HPDE6-E6E7 (cell line): ENCODE data around the gene IMP4.

Experiments
- DNase-seq: peaks from one replicate; pipeline ENCODE4 v3.0.0; 2011; ENCODE audit warnings: missing footprints; ENCODE audit errors: extremely low spot score

IMP4 gene

DNA sequence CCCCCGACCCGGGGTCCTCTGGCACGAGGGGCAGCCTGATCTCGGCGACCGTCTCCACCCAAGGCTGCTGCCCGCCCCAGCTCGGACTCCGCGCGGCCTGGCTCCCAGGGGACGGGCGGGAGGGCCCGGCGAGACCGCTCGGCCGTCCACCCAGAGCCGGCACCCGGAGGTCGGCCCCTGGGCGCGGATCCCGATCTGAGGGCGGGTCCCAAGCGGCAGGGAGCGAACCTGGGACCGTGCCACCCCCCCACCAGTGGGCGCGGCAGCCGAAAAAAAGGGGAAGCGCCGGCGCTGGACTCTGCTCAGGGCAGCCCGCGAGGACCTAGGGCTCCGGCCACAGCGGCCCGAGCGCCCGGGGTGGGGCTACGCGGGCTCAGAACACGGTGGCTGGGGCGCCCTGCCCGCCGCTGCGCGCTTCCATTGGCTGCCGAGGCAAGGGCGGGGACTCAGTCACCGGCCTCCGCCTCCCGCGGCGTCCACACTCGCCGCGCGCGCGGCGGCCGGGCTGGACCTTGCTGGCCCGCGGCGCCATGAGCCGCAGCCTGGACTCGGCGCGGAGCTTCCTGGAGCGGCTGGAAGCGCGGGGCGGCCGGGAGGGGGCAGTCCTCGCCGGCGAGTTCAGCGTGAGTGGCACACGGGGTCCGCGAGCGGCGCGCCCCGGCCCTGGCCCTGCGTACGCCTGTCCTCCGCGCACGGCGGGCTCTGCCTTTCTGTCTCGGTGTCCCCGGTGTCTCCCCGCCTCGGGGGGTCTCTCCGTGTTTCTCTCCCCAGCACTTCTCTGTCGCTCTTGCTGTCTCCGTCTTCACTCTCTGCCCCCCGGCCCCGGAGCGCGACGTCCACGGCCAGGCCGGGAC is 13.1 kb downstream of the IMP4 start, which contains the start of gene PTPN18:
Gene PTPN18, plus strand, starts transcription at position 479 of the 854 bp plus-strand sequence. Its CDS starts 52 bp downstream, at position 531.
- DNase-seq = peak; percentile 87

DNA sequence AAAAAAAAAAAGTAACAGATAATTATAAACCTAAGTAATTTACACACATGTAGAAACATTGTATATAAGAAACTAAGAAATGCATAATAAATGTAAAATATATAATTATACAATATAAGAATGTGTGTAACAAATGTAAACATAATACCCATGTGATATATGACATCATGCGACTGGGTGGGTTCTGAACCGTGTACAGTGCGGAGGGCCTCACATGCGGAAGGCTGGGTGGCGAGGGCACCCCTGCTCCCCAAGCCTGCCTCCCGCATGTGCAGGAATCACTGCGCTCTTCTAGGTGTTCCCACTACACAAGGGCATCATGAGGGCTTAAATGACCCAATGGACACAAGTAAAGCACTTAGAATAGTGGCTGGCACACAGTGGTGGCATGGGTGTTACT is 15.2 kb downstream of the IMP4 start:
- DNase-seq = no peak

DNA sequence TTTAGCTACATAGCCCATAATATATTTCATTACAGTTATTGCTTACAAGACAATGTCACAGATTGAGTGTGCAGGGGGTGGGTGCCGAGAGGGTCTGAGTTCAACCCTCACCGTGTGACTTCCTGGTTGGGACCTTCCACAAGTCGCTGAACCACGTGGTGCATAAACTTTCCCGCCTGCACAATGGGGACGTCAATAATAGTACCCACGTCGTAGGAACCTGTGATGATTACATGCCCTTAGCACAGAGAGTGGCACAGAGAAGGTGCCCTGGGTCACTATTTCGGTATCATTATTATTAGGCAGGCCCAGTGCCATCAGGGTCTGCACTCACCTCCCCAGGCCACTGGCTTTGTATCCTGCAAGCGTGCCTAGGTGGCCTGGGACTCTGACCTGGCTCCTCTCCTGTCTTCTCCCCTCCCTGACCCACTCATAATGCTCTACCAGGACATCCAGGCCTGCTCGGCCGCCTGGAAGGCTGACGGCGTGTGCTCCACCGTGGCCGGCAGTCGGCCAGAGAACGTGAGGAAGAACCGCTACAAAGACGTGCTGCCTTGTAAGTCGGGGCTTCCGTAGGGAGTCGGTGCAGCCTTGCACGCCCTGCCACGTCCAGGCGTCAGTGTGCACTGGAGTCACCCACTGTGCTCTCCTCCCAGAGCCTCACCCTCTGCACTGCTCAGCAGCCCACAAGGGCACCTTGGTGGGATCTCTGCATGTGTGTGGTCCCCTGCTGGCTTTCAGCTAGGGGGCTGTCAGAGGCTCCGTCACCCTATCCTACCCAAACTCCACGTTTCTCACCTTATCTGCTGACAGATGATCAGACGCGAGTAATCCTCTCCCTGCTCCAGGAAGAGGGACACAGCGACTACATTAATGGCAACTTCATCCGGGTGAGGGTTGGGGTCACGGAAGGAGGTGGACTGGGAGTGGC is 16.0 kb downstream of the IMP4 start:
- no peak for DNase-seq

DNA sequence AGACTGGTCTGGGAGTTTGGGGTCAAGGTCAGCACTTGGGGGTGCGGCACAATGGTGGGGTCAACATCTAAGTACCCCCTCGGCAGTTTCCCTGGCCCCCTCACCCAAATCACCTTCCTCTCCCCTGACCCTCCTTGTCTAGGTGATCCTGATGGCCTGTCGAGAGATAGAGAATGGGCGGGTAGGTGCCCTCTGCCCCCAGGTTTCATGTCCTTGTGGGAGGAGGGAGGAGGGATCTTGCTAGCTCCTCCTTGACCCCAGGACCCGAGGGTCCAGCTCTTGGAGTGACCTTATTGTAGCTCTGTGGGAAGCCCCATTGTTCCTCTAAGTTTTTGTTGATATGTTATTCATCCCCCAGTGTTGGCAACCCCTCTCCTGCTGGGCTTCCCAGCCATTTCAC is 16.8 kb downstream of the IMP4 start:
- no peak for DNase-seq

DNA sequence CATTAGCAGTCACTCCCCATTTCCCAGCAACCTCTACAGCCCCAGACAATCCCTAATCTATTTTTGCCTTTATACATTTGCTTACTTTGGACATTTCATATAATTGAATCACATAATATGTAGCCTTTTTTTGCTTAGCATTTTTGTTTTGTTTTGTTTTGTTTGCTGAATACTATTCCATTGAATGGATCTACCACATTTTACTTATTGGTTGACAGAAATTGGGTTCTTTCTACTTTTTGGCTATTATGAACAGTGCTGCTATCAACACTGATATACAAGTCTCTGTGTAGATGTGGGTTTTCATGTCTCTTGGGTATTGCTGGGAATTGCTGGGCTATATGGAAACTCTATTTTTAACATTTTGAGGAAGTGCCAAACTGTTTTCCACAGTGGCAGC is 20.8 kb downstream of the IMP4 start:
- DNase-seq = no peak

DNA sequence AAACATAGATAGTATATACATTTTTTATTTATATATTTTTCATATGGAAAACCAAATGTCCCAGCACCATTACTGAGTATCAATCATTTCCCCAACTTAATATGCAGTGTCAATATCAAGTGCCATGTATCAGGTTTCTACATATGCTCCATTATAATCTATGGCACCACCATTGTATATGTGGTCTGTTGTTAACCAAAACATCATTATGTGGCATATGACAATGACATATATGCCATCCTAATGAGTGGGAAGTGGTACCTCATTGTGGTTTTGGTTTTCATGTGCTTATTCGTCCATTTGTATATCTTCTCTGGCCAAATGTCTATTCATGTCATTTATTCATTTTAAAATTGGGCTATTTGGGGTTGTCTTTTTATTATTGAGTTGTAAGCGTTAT is 22.4 kb downstream of the IMP4 start:
- no peak for DNase-seq

DNA sequence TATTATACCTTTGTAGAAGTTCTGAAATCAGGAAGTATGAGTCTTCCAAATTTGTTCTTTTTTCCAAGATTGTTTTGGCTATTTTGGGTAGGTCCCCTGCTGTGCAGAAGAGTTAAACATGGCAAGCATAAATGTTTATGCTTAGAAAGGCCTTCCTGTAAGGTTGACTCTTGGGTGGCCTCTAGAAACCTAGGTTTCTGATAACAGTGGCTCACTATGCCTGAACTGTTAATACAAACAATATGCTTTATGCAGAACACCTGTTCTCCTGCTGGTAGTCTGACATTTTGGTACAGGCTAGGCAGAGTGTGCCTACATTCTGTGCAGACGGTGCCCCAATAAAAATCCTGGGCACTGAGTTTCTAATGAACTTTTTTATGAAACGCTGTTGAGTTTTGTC is 23.3 kb downstream of the IMP4 start:
- DNase-seq = no peak

DNA sequence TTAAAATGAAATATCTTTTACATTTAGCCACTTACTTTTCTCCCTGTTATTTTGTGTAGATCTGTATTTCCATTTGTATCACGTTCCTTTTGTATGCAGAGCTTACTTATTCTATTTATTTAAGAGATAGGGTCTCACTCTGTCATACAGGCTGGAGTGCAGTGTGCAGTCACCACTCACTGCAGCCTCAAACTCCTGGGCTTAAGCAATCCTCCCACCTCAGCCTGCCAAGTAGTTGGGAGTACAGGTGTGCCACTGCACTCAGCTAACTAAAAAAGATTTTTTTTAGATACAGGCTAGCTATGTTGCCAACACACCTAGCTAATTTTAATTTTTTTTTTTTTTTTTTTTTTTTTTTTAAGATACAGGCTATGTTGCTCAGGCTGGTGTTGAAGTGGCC is 24.0 kb downstream of the IMP4 start:
- DNase-seq = no peak

DNA sequence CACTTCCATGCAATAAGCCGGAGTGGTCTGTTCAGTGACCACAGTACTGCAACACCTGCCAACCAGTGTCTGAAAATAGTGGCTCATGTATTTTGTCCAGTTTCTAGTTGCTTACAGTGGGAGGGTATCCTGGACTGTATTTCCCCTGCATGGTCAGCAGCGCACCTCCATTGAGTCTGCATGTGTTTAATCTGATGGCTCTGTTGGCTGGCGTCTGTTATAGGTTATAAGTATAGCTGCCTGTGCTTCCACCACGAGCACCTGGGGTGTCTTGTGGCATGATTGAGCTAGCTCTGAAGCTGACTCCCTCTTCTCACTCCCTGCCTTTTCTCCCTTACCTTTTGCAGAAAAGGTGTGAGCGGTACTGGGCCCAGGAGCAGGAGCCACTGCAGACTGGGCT is 26.1 kb downstream of the IMP4 start:
- no peak for DNase-seq

DNA sequence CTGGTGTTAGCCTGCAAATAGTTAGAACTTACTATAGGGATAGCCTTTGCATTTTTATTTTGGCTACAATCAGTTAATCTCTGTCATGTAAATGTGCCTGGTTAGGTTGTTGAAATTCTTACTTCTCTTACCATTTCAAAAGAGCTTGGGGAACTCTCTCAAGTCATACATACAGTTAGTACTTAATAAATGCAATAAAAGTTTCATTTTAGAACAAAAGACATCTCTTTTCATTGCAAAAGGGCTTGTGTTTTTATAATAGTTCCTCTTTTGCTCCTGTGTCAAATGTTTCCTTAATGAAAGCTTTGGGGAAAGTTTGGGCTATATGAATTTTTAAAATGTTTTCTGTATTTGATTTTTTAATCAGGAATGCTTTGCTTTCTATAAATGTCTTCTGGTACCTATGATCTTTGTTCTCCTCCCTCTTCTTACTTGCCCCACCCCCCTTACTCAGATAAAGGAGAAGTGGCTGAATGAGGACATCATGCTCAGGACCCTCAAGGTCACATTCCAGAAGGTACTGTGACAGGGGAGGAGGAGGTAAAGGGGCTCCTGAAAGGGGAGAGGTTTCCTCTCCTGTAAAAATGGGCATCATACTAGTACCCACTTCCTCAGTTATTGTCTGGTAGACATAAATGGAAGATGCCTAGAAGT is 26.7 kb downstream of the IMP4 start:
- DNase-seq = no peak

DNA sequence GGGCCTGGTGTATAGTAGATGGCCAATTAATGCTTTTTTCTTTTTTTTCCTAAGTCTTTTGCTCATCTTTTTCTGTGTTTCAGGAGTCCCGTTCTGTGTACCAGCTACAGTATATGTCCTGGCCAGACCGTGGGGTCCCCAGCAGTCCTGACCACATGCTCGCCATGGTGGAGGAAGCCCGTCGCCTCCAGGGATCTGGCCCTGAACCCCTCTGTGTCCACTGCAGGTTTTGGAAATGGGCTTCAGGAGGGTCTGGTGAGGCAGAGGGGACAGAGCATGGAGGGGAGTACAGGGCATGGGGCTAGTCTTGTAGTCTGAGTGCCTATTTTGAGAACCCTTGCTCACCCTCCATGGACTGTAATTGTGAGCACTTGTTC is 27.3 kb downstream of the IMP4 start:
- DNase-seq = no peak

DNA sequence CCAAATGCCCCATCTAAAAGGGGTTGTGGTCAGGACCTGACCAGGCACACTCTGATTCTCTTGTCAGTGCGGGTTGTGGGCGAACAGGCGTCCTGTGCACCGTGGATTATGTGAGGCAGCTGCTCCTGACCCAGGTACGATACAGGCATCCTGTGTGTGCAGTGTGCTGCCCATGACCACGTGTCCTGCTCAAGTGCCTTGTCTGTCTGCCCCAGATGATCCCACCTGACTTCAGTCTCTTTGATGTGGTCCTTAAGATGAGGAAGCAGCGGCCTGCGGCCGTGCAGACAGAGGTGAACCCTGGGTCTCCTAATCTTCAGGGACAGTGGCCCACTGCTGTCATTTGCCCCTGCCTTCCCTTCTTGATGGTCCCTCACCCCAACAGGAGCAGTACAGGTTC is 27.8 kb downstream of the IMP4 start:
- no peak for DNase-seq

DNA sequence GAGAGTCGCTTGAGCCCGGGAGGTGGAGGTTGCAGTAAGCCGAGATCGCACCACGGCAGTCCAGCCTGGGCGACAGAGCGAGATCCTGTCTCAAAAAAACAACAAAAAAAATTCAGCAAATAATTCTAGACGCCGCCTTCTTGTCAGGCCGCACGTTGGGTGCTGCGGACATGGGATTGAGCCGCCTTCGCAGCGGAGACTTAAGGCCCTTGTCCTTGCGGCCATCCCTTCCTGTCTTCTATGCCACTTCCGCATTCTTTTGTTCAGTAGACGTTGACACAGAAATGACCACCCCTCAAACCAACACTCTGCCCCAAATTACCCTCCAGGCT is 29.0 kb downstream of the IMP4 start:
- DNase-seq = no peak

DNA sequence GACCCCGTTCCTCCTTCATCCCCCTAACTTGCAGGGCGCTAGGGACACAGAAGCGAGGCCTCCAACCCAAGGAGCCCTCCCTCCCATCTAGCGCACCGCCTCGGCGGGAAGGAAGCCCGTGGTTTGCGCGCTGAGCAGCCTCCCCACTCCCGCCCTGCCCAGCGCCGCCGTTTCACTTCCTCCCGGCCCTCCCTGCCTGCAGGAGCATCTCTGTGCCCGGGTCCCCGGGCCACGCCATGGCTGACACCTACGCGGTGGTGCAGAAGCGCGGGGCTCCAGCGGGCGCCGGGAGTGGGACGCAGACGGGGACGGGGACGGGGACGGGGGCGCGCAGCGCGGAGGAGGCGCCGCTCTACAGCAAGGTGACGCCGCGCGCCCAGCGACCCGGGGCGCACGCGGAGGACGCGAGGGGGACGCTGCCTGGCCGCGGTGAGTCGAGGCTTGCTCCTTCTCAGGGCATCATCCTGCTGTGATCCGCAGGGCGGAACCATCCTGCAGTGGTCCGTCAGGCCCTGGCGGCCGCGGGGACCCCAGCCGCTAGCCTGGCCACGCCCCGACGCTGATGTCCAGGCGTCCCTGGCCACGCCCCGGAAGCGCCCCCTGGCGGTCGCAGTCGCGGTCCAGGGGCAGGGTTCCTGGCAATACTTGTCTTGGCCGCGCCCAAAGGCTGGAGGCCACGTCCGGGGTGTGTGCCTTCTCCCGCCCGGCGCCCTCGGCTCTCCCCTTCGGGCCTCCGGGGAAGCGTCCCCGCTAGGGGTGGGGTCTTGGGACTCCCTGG is 29.5 kb downstream of the IMP4 start:
- peak; percentile 79 for DNase-seq

DNA sequence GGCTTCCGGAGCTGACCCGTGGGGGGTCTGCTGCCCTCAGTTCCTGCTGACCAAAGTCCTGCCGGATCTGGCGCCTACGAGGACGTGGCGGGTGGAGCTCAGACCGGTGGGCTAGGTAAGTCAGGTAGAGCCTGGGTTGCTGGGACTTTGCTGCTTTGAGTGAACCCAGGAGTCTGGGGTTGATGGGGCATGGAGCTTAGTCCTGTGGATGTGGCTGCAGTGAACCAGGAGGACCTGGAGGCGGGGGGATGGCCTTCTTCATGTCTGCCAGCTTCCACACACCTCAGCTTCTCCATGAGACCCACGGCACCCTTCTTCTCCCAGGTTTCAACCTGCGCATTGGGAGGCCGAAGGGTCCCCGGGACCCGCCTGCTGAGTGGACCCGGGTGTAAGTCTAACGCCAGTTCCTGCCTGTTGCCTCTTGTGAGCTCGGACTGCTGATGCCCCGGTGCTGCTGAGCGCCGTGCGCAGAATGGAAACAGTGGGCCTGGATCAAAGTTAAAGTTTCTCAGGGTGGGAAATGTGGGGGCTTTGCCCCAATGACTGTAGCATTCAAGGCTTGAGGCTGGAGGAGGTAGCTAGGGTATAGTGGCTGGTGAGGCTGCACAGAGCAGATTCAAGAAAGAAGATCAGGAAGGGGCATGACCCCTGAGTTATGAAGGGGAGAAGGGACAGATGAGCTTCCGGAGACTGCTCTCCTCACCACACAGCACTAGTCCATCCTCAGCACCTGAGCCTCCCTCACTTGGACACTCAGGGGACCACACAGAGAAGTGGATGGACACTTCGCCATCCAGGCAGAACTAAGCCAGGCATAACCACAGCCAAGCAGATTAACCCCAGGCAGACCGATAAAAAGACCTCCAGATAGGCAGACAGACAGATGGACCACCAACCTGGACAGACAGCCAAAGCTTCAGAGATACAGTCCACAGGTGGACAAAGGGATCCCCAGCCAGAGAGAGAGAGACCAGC is 30.4 kb downstream of the IMP4 start:
- DNase-seq = no peak

DNA sequence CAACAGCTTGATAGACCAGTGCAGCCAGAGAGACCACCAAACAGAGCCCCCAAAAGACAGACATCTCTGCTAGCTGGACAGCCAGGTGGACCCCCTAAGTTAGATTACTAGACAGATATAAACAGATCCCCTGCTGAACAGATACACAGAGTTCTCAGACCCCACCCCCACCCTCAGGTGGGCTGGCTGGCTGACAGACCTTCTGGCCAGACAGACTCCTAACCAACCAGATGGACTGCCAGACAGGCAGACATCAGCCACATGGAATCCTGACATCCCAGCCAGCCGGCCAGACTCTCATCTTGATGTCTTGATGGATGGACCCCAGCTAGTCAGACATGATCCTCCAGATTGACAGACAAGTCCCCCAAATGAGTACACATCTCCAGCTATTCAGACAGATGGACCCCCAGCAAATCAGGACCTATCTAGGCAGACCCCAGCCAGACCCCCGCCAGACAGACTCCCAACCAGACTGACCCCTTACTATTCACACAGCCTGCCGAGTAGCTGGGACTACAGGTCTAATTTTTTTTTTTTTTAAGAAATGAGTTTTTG is 31.2 kb downstream of the IMP4 start:
- DNase-seq = no peak

DNA sequence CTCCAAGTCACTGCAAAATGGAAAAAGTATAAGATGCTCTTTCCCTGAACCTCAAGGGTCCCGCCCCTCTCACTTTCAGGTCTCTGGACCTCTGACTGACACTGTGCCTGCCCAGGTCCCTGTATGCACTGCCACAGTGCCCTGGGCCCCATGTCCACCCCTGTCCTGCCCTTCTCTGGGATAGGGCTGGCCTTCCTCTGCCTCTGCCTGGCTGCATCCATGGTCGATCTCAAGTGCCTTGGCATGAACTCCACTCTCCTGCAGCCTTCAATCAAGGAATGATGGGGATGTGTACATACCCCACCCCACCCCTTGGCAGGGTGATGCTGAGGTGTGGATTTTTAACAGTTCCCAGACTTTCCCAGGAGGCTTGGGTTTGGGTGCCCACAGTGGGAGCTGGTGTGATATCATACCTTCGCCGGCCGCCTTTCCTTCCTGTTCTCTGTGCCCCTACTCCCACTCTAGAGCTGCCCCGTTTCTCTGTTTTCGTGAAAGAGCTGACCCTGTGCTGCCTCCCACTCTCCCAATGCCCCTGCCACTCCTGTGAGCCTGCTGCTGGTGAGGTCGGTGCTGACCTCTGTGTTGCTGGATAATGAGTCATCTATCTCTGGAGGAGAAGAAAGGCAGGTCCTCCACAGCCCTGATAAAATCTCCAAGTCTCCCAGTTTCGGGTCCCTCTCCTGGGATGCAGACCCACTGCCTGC is 32.0 kb downstream of the IMP4 start:
- no peak for DNase-seq

DNA sequence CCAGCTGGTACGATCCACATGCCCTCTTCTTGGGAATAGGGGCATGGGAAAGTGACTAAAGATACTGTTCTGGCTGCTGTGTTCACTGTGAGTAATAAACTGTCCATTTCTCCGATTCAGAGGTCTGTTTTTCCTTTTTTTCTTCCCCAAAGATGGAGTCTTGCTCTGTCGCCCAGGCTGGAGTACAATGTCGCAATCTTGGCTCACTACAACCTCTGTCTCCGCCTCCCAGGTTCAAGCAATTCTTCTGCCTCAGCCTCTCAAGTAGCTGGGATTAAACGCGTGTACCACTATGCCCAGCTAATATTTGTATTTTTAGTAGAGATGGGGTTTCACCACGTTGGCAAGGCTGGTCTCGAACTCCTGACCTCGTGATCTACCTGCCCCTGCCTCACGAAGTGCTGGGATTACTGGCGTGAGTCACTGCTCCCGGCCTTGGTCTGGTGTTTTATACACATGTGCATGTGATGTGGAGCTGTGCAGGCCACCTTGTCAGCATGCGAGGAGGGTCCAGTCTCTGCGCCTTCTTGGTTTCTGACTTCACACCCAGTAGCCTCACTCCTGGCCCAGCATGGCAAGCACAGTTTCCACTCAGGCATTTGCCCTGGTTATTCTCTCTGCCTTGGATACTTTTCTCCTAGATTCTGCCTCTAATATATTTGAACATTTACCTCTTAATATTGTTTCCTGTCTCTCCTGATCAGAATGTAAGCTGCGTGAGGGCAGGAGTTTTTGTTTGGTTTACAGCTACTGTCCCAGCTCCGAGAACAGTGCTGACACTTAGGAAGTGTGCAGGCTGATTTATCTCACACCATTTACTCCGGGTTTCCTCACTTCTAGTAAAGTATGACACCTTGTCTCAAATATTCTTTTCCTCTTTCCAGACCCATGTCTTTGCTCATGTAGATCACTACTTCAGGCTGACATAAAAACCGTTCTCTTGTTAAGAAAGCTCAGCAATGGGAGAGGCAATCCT is 32.9 kb downstream of the IMP4 start:
- no peak for DNase-seq
